Hepatic stellate cell (primary cell): ENCODE measurements around the gene INTS15.
A peak's percentile ranks its signal among the peaks of the same experiment; 100 is the strongest.
"Not testable (repeated sequence)": the region's sequence is repeated elsewhere in the genome, so short reads cannot be mapped to it uniquely, and the experiment has no call there.

Experiments
- DNase-seq: peaks from one replicate; pipeline ENCODE4 v3.0.0; 2011; ENCODE audit warnings: low spot score

INTS15 gene

DNA sequence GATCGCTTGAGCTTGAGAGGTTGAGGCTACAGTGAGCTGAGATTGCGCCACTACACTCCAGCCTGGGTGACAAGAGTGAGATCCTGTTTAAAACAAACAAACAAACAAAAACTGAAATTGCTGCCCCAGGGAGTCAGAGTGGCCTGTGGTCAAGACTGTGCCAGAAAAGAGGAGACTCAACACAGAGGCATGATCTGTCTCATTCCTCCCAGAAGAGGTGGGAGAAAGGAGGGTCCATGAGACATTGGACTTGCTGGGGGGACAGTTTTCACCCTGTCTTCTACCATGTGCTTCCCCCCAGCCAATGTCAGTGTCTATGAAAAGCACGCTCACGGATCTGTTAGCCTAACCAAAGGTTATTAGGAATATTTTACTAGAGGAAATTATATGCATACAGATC is 28.8 kb downstream of the INTS15 start:
- no peak for DNase-seq

DNA sequence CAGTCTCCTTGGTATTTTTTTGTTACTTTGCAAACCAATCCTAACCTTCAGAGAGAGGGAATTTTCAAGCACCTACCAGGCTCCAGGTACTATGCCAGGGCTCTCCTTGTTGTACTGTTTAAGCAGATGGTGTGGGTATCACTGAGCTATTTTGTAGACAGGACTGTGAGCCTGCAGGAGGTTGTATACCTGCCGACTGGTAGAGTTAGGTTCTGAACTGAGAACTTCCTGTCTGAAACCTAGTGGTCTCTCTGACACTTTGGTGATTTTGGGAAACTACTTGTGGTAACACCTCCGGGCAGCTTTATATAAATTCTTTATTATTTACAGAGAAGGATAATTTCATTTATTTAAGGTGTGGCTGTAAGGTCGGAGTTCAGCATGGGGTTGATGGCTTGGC is 30.1 kb downstream of the INTS15 start:
- DNase-seq: no peak

DNA sequence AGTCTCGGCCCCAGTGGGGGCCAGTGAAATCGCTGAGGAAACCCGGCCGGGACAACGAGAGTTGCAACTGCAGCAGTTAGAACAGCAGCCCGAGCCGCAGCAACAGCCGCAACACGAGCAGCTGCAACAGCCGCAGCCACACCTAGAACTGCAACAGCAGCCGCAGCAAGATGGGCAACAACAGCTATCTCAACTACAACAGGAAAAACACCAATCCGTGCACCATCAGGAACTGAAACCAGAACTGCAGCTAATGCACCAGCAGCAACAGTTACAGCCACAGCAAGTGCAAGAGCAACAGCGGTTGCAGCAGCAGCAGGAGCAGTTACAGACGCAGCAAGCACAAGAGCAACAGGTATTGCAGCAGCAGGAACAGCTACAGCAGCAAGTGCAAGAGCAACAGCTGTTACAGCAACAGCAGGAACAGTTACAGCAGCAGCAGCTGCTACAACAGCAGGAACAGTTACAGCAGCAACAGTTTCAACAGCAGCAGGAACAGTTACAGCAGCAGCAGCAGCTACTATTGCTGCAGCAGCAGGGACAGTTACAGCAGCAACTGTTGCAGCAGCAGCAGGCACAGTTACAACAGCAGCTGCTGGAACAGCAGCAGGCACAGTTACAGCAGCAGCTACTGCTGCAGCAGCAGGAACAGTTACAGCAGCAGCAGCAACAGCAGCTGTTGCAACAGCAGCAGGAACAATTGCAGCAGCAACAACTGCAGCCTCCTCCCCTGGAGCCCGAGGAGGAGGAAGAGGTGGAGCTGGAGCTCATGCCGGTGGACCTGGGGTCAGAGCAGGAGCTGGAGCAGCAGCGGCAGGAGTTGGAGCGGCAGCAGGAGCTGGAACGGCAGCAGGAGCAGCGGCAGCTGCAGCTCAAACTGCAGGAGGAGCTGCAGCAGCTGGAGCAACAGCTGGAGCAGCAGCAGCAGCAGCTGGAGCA is 31.6 kb downstream of the INTS15 start:
- no peak for DNase-seq

DNA sequence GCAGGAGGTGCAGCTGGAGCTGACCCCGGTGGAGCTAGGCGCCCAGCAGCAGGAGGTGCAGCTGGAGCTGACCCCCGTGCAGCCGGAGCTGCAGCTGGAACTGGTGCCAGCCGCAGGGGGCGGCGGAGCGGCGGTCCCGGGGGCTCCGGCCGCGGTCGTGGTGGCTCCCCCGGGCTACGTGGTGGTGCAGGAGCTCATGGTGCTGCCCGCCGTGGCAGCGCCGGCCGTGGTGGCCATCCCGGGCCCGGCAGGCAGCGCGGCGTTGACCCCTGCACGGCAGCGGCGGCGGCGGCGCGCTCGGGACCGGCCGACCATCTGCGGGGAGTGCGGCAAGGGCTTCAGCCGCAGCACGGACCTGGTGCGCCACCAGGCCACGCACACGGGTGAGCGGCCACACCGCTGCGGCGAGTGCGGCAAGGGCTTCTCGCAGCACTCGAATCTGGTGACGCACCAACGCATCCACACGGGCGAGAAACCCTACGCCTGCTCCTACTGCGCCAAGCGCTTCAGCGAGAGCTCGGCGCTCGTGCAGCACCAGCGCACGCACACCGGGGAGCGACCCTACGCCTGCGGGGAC is 32.4 kb downstream of the INTS15 start:
- DNase-seq: no peak

DNA sequence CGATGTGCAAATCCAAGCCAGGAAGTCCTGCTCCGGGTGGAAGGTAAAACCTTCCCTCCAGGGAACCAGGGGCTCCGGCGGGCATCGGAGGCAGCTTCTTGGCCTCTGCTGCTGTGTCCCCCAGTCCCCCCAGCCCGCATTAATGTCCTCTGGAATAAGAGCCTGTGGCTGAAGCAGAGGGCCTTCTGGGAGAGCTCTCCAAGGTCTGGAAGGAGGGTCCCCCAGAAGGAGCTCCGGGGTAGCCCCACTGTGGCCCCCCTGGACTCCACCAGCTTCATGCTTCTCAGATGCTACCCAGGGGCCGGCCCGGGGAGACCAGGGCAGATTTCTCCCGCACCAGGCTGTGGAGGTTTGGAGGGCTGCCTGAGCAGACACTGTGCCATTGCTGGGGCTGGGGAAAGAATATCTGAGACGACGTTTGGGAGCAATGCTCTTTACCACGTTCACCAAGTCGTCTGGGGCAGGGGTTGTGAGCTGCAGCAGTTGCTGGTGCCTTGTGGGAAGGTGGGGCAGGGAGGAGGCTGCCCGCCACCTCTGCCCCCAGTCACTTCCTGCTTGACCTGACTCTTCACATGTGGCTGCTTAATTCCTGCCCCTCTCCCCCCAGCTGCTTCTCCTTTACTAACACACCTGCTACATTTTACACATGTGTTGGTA is 33.9 kb downstream of the INTS15 start:
- DNase-seq: no peak

DNA sequence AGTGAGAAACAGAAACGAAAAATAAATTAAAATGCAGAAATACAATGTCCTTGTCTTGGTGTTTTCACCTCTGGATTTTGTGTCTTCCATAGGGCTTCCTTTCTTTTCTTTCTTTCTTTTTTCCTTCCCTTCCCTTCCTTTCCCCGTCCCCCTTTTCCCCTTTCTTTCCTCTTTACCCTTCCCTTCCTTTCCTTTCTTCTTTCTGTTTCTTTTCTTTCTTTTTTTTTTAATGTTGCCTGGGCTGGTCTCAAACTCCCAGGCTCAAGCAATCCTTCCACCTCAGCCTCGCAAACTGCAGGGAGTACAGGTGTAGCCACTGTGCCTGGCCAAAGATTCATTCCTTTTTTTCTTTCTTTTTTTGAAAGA is 34.4 kb downstream of the INTS15 start:
- DNase-seq: no peak

DNA sequence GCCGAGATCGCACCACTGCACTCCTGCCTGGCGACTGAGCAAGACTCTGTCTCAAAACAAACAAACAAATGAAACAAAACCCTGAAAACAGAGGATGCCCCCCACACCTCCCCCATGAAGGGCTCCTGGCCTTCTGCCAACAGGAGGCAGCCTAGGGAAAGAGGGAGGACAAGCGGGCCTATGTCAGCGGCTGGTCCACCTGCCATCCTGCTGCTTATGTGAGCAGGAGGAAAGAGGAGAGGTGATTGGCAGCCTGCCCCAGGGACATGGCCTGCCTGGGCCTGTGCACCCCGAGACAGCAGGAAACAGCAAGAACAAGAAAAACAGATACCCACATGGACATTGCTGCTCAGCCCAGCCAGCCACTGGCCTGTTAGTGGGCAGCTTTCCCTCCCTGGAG is 38.2 kb downstream of the INTS15 start:
- no peak for DNase-seq

DNA sequence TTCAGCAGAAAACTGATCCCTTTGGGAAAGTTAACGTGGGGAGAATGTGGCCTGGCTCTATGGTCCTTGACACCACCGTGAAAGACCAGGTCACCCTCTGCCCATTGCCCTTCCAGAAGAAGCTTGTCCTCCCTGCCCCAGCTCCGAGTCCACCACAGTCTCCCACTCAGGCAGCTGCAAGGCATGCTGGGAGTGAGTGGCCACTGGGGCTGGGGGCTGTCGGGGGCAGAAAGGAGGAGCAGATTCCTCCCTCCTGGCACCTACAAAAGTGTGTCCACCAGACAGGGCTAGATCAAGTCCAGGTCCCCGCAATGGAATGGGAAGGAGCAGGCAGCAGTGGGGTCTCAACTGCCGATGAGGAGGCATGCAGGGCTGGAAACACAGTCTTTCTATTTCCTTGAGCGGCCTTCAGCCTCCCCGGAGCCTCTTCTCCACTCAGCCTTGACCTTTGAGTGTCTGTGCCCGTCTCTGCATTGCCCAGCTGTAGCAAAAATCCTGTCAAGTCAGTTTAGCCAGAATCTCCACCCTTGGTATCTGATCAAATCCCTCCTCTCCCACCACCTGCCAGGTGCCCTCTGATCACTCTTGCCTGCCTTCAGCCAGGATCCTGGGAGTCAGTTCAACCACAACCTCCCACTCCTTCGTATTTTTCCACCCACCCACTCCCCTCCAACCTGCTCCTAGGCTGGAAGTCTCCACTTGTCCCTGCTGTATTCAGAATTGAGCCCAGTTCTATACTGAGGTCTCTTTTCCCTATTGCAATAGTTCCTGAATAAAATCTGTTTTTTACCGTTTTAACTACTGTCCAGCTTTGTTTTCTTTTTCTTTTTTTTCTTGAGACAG is 40.4 kb downstream of the INTS15 start:
- DNase-seq: no peak

DNA sequence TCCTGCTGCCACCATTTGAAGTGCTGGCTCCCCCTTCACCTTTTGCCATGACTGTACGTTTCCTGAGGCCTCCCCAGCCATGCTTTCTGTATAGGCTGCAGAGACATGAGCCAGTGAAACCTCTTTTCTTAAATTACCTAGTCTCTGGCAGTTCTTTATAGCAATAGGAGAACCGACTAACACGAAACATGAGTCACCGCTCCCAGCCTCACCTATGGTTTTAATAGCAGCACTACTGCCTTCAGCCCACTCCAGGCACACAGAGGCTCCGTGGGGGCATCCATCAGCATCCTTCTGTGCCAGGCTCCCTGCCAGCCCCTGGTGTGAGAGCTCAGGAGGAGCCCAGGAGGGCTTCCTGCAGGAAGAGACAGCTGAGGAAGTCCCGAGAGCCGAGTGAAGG is 41.8 kb downstream of the INTS15 start:
- no peak for DNase-seq

DNA sequence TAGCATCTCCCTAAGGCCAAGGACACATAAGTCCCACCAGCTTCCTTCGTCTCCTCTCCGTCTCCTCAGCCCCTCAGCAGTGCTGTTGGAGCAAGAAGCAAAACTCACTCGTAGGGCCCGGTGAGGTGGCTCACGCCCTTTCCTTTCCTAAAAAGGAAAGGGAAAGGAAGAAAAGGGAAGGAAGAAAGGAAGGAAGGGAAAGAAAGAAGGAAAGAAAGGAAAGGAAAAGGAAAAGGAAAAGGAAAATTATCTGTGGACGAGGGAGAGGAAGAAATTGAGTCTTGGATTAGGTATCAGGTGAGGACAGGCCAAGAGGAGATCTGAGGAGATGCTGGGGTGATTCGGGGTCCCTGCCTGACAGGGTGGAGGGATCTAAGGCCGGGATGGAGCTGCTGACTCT is 44.2 kb downstream of the INTS15 start:
- DNase-seq: no peak

DNA sequence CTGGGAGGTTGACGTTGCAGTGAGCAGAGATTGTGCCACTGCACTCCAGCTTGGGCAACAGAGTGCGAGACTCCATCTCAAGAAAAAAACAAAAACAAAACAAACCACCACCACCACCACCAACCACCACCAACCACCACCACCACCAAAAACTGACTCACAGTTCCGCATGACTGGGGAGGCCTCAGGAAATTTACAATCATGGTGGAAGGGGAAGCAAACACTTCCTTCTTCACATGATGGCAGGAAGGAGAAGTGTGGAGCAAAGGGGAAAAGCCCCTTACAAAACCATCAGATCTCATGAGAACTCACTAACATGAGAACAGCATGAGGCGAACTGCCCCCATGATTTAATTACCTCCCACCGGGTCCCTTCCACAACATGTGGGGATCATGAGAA is 45.1 kb downstream of the INTS15 start:
- DNase-seq: not testable (repeated sequence)

DNA sequence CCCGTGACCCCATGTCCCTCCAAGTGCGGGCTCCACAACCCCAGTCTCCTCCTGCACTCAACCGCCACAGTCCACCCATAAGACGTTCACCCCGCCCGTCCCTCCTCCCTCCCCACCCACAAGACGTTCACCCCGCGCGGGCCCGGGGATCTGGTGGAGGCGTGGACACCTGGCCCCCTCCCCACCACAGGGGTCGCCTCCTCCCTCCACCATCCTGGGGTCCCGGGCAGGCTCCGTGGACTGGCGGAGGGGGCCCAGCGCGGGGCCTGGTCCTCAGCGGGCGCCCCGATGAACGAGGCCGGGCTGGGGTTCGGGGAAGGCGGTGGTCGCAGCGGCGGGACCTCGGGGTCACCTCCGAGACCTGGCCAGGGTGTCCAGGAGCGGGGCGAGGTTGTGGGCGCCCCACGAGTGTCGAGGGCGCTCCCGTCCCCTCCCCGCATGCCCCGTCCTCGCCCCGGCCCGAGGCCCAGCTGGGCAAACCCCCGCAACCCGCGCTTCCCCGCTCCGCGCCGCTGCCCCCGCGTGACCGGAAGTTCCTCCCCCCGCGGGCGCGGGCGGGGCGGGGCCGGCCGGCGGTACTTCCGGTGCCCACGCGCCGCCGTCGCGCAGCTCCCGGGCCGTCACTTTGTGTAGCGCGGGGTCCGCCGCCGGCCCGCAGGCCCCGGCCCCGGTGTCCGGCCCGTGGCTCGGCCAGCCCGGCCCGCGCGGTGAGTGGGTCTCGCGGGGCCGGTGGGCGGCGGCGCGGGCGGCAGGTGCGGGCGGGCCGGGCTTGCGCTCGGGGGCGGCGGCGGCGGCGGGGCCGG is 47.1 kb downstream of the INTS15 start, which contains the start of gene ZNF316:
TSS of gene ZNF316 (plus strand) at position 578 of the 803 bp plus-strand sequence. CDS start 5,092 bp downstream, outside the sequence.
- peak; percentile 90 for DNase-seq

DNA sequence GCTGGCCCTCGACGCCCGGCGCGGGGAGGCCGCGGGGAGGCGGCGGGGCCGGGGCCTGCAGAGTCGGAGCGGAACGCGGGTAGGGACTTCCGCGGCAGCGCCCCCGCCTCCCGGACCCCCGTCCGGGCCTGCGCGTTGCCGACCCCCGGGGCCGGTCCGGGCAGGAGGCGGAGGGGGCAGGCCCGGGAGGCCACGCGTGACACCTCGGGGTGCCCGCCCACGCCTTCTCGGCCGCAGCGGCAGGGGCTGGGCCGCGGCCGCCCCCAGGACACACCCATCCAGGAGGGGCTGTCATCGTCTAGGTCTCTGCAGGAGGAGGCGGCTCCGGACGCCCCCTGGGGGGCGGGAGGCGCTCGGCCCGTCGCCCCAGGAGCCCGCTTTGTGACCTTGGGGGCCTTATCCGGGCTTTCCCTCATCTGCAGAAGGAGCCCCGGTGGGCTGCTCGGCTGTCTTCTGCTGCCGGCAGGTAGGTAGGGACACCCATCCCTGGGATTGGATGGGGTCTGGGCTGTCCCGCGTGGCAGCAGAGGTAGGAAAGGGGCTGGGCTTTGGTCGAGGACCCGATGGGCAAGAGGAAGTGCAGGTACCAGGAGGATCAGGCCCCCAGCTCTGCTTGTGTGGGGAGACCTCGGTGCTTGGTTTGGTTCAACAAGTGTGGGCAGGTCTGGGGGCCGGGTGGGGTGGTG is 47.9 kb downstream of the INTS15 start:
- peak; percentile 70 for DNase-seq

DNA sequence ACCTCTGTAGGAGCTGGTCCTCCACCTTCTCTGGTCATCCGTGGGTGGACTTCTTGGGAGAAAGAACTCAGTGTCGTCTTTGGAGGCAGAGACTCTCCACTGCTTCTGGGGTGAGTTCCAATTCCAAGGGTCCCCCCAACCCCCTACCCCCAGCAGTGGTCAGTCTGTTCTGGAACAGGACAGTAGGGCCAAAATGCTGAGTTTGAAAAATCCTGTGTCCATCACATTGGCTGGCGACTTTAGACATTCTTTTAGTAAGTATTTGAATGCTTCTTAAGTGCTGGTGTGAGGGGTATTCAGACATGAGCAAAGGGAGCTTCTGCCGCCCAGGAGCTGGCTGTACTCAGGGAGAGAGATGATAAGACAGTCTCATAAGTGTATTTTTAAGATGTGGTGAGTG is 49.2 kb downstream of the INTS15 start:
- no peak for DNase-seq

DNA sequence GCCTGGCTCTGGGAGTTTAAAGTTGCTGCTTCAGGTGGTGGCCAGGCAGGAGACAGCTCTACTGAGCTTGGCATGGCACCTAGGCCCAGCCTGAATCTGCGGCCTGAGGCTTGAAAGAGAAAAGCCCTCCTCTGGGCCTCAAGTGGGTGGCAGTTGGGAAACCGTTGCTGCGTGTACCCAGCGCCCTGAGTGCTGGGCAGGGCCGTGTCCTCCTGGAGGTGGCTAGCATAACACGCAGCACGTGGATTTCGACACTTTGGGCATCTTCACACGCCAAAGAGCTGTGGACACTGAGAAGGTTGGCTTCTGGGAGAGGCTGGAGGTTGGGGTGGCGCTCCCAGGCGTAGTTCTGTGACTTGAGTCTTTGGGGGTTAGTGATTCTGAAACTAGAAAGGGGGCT is 49.8 kb downstream of the INTS15 start:
- DNase-seq: no peak

DNA sequence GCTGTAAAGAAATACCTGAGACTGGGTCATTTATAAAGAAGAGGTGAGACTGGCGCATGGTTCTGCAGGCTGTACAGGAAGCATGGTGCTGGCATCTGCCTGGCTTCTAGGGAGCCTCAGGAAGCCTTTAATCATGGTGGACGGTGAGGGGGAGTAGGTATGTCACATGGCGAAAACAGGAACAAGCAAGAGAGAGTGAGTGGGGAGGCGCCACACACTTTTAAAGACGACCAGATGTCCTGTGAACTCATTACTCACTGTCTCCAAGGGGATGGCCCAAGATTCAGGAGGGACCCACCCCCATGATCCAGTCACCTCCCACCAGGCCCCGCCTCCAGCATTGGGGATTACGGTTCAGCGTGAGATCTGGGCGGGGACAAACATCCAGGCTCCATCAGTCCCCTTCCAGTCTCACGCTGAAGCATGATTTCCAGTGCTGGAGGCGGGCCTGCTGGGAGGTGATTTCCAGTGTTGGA is 50.5 kb downstream of the INTS15 start:
- DNase-seq: no peak

DNA sequence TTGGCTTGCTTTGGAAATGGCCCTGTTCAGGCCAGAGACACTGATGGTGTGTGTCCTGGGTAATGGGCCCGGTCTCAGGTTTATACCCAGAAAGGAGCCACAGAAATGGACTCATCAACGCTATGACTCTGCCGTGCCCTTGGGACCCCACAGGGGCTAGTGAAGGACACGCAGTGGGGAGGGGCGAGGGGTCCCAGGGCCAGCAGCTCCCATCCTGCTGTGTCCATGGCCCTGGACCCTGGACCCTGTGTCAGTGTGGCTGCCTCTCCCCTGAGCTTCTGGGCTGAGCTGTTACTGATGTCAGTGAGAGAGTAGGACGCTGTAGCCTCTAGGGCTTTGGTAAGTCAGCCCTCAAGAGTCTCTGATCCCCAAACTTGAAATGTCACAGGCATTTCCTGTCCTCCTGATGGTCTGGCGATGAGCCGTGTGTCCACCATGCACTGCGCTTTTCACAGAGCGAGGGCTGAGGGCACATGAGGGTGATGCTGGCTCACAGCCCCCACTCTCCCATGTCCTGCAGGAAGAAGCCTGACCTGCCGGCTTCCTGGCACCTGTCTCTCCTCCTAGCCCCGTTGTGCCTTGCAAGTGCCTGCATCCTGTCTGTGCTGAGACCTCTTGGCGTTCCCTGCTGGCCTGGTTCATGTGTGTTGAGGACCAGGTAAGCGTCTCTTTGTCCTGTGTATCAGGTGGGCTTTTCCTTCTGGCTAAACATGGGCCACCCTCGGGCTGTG is 51.6 kb downstream of the INTS15 start:
- no peak for DNase-seq

DNA sequence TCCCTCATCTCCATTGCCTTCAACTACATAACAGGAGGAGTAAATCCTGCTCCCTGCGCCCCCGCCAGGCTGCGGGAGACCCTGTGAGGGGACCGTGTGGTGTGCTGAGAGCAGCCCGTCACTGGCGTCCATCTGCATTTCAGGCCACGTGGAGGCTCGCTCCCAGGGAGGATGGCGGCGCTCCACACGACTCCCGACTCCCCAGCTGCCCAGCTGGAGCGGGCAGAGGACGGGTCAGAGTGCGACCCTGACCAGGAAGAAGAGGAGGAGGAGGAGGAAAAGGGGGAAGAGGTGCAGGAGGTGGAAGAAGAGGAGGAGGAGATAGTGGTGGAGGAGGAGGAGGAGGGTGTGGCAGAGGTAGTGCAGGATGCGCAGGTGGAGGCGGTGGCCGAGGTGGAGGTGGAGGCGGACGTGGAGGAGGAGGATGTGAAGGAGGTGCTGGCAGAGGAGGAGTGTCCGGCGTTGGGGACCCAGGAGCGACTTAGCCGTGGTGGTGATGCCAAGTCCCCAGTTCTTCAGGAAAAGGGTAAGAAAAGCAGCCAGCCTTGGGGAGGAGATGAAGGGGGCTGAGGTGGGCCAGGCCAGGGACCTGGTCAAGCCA is 52.5 kb downstream of the INTS15 start:
- DNase-seq: no peak

DNA sequence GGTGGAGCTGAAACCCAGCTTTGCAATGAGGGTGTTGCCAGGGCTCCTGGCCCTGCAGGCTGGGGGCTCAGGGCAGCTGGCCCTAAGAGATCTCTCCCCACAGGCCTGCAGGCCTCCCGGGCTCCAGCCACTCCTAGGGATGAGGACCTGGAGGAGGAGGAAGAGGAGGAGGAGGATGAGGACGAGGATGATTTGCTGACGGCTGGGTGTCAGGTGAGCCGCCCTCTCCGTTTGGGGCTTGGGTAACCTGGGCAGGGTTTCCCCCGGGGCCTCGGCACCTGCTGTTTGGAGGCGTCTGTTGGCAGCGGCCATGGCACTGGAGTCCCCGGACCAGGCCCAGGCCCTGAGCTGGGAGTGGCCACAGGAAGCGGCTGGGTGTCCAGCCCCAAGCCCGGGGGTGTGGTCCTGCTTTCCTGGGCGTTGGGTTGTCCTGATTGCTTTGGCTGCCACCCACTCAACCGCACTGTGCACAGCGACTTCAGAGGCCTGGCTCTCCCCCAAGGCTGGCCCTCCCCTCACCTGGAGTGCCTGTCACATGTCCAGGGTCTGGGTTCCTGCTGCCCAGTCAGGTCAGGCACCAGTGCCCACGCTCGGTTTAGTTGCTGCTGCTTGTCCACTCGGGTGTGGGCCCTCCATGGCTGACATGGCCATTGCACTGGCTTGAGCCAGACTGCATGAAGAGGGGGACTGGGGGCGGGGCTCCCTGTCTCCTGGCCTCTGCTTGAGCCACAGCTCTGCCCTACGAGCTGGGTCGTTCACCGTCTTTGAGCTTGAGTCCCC is 53.2 kb downstream of the INTS15 start:
- no peak for DNase-seq
